NCI-H345 treated with DMSO at 0.1 percent for 48 hours (cell line): Measurements from ENCODE around the gene ACOT11.
"Not testable (repeated sequence)": the region's sequence is repeated elsewhere in the genome, so short reads cannot be mapped to it uniquely, and the experiment has no call there.

Experiments
- DNase-seq: peaks from one replicate; lab custom pipeline; 2025; ENCODE audit not compliant: unreplicated experiment; lab: John Stamatoyannopoulos, UW

Gene ACOT11

DNA sequence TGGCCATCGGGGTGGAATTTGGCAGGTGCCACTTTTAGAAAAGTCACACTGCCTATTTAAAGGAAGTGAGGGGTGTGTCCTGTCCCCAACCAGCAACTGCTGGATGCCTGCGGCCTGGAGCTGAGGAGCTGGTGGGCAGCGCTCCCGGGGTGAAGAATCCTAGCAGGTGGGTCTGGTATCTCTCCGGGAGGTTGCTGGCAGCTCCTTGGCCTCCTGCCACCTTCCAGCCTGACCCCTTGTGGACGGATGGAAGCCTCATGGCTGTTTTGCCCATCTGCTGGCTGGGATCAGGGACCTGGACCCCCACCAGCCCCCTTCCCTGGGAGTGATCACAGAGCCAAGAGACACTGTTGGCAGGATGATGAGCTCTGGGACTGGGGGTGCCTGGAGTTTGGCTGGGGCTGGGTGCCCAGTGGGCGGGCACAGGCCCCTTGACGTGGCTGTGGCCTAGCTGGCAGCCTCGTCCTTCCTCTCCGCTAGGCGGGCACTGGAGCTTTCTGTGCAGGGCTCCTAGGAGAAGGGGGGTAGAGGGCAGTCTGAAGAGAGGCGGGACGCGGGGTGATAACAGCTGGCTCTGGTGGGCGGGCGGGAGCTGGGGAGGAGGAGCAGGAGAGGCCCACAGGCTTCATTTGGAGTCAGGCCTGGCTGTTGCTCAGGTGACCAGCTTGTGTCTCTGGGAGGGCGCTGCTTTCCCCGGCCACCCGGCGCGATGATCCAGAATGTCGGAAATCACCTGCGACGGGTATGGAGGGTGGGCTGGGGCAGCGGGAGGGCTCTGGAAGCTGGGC, at the start of gene ACOT11:
Gene ACOT11, plus strand, starts transcription at position 628 of the 788 bp plus-strand sequence. Its CDS starts 82 bp downstream, at position 710.
- DNase-seq, result no peak

- no peak for DNase-seq
These were observed 49.5 kb upstream of the ACOT11 start for GRCh38 chr1:54498383-54499096.

DNA sequence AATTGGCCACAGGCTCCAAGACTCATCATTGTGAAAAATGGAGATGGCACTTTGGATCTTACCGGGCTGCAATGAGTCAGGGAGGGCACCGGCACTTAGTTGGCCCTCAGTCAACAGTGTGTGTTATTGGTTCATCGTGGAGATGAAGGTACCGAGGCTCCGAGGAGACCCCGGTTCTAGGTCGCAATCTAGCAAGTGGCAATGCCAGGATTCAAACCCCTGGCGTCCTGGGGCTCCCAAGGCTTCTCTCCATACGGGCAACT, 49.0 kb upstream of the ACOT11 start:
- no peak for DNase-seq

DNA sequence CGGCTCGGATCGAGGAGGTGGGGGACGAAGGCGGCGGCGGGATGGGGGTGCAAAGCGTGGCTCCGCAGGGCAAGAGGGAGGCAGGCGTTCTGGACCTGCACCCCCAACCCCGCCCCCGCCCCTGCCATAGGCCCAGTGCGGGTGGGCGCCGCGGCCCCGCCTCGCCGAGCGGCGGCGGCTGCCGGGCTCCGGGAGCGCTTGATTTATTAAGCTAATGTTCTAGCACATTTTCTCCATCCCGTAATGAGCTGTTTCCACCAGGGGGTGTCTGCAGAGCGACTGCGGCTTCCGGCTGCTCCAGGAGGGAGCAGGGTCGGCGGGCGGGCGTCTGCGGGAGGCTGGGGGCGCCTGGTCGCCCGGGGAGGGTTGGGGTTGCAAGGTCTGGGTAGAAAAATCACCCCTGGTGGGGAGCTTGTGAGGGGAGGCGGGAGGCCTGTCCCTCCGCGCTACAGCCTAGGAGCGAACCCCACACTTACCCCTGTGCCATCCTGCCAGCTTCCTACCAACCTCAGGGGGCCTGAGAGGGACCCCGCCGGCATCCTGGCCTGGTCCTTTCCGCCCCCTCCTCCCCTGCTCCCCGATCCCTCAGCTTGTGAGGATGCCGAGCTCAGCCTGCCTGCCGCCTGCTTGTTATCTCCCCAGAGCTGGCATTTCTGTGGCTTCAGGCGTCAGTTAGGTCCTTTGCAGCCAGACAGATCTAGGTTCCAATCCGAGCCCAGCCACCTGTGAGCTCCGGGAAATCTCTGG, 48.5 kb upstream of the ACOT11 start:
- DNase-seq, result peak; percentile 31

- DNase-seq, result peak; percentile 23
These were observed 48.0 kb upstream of the ACOT11 start for GRCh38 chr1:54500107-54500431.

- DNase-seq, result no peak
These were observed 46.2 kb upstream of the ACOT11 start for GRCh38 chr1:54501849-54502248.

GRCh38 chr1:54502342-54502741, 45.7 kb upstream of the ACOT11 start:
- DNase-seq, result no peak

GRCh38 chr1:54506594-54506993, 41.4 kb upstream of the ACOT11 start:
- DNase-seq, result no peak

DNA sequence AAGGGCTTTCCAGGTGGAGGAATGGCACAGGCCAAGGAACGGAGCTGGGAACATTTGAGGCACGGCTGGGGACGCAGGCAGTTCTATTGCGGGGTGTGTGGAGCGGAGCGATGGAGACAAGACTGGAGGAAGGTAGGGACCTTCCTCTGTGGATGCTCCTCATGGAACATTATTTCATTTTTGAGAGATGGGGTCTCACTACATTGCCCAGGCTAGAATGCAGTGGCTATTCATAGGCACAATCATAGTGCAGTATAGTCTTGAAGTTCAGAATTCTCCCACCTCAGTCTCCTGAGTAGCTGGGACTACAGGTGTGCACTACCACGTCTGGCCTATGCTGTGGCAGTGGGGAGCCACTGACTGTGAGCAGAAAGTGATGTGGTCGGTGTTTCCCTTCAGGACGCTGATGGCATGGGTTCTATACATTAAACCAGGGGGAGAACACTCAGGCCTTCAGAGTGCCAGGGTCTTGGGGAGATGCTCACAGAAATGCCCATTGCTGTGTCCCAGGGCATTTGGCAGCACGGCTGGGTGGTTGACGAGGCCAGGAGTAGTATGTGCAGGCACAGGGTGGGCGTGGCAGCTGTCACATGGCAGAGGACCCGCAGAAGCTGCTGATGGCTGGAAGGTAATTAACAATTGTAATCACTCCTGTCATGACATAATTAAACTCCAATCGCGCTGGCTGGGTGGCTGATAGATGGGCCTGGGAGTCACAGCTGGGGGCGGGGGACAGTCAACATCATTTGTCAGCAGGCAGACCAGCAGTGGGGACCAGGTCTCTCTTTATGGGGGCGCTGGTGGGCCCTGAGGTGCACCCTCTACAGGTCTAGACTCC, 40.8 kb upstream of the ACOT11 start:
- no peak for DNase-seq

- no peak for DNase-seq
These were observed 37.2 kb upstream of the ACOT11 start for GRCh38 chr1:54510715-54511270.

DNA sequence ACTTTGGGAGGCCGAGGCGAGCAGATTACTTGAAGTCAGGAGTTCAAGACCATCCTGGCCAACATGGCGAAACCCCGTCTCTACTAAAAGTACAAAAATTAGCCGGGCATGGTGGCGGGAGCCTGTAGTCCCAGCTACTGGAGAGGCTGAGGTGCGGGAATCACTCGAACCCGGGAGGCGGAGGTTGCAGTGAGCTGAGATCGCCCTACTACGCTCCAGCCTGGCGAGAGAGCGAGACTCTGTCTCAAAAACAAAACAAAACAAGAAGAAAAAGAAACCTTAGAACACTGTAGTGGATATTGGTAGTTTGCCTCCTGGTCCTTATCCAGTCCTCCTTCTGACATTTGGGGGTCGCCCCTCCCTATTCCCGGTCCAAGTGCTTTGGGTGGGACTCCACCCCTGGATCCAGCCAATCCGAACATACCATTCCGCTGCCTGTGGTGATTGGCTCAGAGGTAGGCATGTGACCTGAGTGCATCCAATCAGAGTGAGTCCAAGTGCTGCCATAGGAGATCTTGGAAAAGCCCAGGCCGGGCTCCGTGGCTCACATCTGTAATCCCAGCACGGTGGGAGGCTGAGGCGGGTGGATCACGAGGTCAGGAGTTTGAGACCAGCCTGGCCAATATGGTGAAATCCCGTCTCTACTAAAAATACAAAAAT, 34.0 kb upstream of the ACOT11 start:
- DNase-seq, result not testable (repeated sequence)

- DNase-seq, result no peak
These were observed 31.6 kb upstream of the ACOT11 start for GRCh38 chr1:54516249-54516920.

DNA sequence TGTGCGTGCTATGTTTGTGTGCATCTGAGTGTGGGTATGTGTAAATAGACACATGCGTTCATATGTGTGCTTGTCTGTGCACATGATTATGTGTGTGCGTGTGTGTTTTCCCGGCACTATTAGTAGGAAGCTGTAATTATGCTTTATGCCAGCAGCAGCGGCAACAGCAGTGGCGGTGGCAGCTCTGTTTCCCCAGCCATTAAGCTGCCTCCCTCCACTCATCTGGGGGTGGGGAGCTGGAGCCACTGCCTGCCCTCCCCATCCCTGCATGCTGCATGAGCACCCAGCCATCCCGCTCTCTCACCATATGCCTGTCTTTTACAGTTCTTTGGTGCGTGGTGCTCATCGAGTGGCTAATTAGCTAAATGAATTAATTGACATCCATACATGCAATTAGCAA, 30.5 kb upstream of the ACOT11 start:
- DNase-seq, result no peak

DNA sequence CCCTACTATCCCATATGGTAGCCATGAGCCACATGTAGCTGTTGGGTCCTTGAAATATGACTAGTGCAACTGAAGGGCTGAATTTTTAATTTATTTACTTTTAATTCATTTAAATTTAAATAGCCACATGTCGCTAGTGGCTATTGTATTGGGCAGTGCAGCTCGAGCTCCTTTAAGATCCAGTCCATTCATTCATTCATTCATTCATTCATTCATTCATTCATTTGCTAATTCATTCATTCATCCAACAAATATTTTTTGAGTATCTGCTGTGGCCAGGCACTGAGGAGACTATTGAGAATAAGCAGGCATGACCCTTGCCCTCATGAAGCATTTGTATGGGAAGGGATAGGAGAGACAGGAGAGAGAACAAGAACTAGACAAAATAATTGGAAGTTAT, 29.5 kb upstream of the ACOT11 start:
- no peak for DNase-seq

- DNase-seq, result no peak
These were observed 28.3 kb upstream of the ACOT11 start for GRCh38 chr1:54519709-54520108.

GRCh38 chr1:54520631-54521321, 27.3 kb upstream of the ACOT11 start:
- no peak for DNase-seq

DNA sequence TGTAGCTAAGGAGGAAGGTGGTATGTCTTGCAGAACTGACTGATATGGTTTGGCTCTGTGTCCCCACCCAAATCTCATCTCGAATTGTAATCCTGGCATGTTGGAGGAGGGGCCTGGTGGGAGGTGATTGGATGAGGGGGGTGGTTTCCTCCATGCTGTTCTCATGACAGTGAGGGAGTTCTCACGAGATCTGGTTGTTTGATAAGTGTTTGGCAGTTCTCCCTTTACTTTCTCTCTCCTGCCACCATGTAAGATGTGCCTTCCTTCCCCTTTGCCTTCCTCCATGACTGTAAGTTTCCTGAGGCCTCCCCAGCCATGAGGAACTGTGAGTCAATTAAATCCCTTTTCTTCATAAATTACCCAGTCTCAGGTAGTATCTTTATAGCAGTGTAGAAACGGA, 21.5 kb upstream of the ACOT11 start:
- not testable (repeated sequence) for DNase-seq

- no peak for DNase-seq
These were observed 19.4 kb upstream of the ACOT11 start for GRCh38 chr1:54528613-54529012.

GRCh38 chr1:54532033-54532432, 16.0 kb upstream of the ACOT11 start:
- no peak for DNase-seq
